Measurements from ENCODE around the gene TTBK1. TPM values are rescaled to one million over a fixed set of nuclear protein-coding genes. Genes with fewer than 3 reads are reported as not detected.

Gene TTBK1
- total and polyA plus RNA-seq, 4 experiments from 2014 or later = 0.06 TPM; not detected in 3

DNA sequence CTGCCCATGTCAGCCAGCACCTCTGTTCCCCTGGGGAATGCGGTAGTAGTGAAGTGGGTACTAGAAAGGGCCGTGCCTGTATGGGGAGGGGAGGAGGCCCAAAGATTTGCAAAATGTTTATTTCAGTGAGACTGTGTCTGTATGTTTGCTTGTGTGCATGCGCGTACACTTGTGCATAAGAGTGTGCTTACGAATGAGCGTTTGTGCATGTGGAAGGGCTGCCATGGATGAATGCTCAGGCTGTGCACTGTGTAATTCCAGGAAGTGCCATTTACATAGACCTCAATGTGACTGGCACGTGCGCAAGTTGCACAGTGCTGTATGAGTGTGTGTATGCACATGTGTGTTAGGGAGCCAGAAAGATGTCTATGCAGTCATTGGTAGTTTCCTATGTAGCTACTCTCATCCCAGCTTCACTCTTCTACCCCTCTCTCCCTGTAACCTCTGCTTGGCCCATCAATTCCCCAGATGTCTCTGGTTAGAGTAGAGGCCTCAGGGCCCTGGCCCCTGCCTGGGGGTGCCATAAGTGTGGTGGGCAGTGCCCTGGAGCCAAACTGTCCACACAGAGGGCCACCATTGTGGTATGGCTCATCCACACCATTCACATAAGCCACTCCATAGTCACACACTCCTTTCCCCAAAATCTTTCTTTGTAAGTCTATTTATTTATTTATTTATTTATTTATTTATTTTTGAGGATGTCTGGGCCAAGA, 28.0 kb downstream of the TTBK1 start:
- Histone ChIP-seq H3K27ac (ENCODE audit: low read depth, low read length) (no peak overlapping the region), H3K36me3 (ENCODE audit: insufficient read depth, low read length) (no peaks in the 10 kb centered on the region), H3K27me3 (ENCODE audit: insufficient read depth, low read length) (peaks cover 2% of the 10 kb centered on the region), H3K4me1 (ENCODE audit: insufficient read depth, low read length) (peaks cover 29% of the 10 kb centered on the region), H3K9me3 (ENCODE audit: control insufficient read depth in 1 of 2, low read length in 2 of 2) (no peaks in the 10 kb centered on the region), H3K4me3 (ENCODE audit: low read length in 2 of 2) (no peak overlapping the region)
- Mint-ChIP-seq H3K4me1 (peaks cover 8 to 16% (median 11%) of the 10 kb centered on the region in 4 donors), H3K36me3 (no peaks in the 10 kb centered on the region), H3K27ac (no peak overlapping the region), H3K27me3 (peaks cover 0 to 9% of the 10 kb centered on the region in 2 donors), H3K9me3 (no peaks in the 10 kb centered on the region), H3K4me3 (peak overlapping the region in 2 of 8 donors; percentile 48 to 54)
- intact Hi-C loops (cut with micrococcal nuclease) = no loop called here
- CTCF ChIA-PET (ENCODE audit: partially characterized antibody) = no interaction called here
- DNase-seq = no peak
- POLR2A ChIA-PET (ENCODE audit: partially characterized antibody) = no interaction called here

DNA sequence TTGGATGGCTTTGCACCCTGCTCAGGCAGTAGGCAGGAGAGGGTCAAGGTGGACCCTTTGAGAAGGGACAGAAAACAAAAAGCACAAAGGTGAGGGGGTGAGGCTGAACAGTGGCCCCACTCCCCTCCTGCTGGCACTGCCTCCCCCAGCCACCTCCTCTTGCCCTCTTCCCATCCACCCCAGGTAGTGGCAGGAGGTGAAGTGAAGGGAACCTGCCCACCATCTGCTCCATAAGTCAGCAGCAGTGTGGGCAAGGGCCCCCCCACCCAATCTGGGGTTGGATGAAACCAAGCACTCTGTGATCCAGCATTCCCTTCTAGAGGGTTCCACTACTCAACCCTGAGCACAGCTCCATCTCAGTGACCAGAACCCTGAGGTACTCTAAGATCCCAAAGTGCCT, 28.7 kb downstream of the TTBK1 start:
- no peak overlapping the region for H3K4me3 Mint-ChIP-seq
- Histone ChIP-seq H3K36me3 (ENCODE audit: insufficient read depth, low read length) (no peaks in the 10 kb centered on the region), H3K9me3 (ENCODE audit: control insufficient read depth in 1 of 2, low read length in 2 of 2) (no peaks in the 10 kb centered on the region), H3K27ac (ENCODE audit: low read depth, low read length) (no peak overlapping the region), H3K4me3 (ENCODE audit: low read length in 2 of 2) (no peak overlapping the region), H3K27me3 (ENCODE audit: insufficient read depth, low read length) (peaks cover 9% of the 10 kb centered on the region), H3K4me1 (ENCODE audit: insufficient read depth, low read length) (peaks cover 36% of the 10 kb centered on the region)
- CTCF ChIA-PET (ENCODE audit: partially characterized antibody) = interaction anchor here (0.7 kb wide), 1 partner anchor 43 kb away, joined by 3 read pairs; the partner anchor contains the start of gene DNPH1
- no peak overlapping the region for H3K27ac Mint-ChIP-seq
- intact Hi-C loops (cut with micrococcal nuclease) = no loop called here
- peaks cover 8 to 16% (median 12%) of the 10 kb centered on the region in 4 donors for H3K4me1 Mint-ChIP-seq
- no peak for DNase-seq
- H3K36me3 Mint-ChIP-seq = no peaks in the 10 kb centered on the region
- no peaks in the 10 kb centered on the region for H3K9me3 Mint-ChIP-seq
- H3K27me3 Mint-ChIP-seq = peaks cover 2 to 11% of the 10 kb centered on the region in 2 donors
- POLR2A ChIA-PET (ENCODE audit: partially characterized antibody) = no interaction called here

DNA sequence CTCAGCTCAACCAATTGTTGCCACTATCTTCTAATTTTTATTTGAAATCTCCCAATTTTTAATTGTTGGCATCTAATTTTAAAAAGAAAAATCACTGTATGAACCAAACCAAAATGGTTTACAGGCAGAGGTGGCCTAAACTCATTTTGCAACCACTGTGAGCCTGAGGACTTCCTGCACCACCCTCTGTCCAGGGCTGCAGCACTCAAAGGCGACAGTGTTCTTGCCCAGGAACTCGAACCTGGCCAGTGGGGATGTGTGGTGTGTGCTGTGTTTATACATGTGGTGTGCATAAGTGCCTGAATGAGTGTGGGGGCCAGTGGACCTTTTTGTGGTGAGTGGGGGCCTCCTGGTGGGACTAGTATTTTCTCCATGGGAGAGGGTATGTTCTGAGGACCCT, 30.4 kb downstream of the TTBK1 start:
- H3K27me3 ChIP-seq (ENCODE audit: insufficient read depth, low read length) = peaks cover 12% of the 10 kb centered on the region

DNA sequence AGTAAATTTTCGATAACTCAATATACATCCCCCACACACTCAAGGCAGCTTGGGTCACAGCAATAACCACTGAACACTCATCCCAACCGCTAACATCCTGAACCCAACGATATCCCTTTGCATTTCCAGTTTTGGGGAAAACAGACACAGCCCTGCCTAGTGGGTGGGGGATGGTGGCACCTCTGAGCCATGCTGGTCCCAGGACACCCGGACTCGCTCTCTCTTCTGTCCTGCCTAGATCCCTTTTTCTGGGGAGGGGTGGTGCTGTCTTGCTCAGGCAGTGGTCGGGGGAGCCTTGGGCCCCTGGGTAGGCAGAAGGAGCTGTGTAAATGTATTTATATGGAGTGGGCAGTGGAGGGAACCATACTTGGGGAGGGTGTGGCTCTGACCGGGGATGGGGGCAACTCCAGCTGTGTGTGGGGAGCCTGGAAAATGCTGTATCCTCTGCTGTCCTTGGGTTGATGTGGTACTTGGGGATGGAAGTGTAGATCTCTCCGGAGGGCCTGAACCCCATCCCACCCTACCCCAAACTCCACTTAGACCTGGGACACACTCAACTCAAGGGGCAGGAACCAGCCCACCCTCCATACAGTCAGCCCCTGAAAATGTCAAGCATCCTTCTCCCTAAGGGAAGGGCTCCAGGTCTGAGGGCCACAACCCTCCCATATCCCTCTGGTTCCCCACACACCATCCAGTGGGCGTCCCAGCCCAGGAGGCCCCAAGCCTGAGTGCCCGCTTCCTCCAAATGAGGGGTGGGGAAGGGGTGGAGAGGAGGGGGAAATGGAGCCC, 31.0 kb downstream of the TTBK1 start:
- Mint-ChIP-seq H3K36me3 (no peaks in the 10 kb centered on the region), H3K4me3 (peak overlapping the region; percentile 71 to 80 (median 72)), H3K27me3 (peaks cover 2 to 14% of the 10 kb centered on the region in 2 donors), H3K27ac (peak overlapping the region in 3 of 7 donors; percentile 40 to 65 (median 42)), H3K9me3 (no peaks in the 10 kb centered on the region), H3K4me1 (peaks cover 6 to 11% (median 9%) of the 10 kb centered on the region in 4 donors)
- intact Hi-C loops (cut with micrococcal nuclease) = no loop called here
- no peaks in the 10 kb centered on the region for H3K36me3 ChIP-seq (ENCODE audit: insufficient read depth, low read length)
- DNase-seq = no peak
- no peak overlapping the region for H3K4me3 ChIP-seq (ENCODE audit: low read length in 2 of 2)
- ChIA-PET CTCF (ENCODE audit: partially characterized antibody) (no interaction called here), POLR2A (ENCODE audit: partially characterized antibody) (no interaction called here)
- H3K27me3 ChIP-seq (ENCODE audit: insufficient read depth, low read length) = peaks cover 12% of the 10 kb centered on the region
- no peak overlapping the region for H3K27ac ChIP-seq (ENCODE audit: low read depth, low read length)
- peaks cover 24% of the 10 kb centered on the region for H3K4me1 ChIP-seq (ENCODE audit: insufficient read depth, low read length)
- H3K9me3 ChIP-seq (ENCODE audit: control insufficient read depth in 1 of 2, low read length in 2 of 2) = no peaks in the 10 kb centered on the region

More for the DNA sequence above, 30.4 kb downstream of the TTBK1 start:
- peaks cover 8 to 16% (median 13%) of the 10 kb centered on the region in 4 donors for H3K4me1 Mint-ChIP-seq
- no peak for DNase-seq
- Histone ChIP-seq H3K4me3 (ENCODE audit: low read length in 2 of 2) (no peak overlapping the region), H3K9me3 (ENCODE audit: control insufficient read depth in 1 of 2, low read length in 2 of 2) (no peaks in the 10 kb centered on the region), H3K27ac (ENCODE audit: low read depth, low read length) (no peak overlapping the region), H3K36me3 (ENCODE audit: insufficient read depth, low read length) (no peaks in the 10 kb centered on the region), H3K4me1 (ENCODE audit: insufficient read depth, low read length) (peaks cover 29% of the 10 kb centered on the region)
- no peaks in the 10 kb centered on the region for H3K9me3 Mint-ChIP-seq
- H3K27ac Mint-ChIP-seq = peak overlapping the region in 2 of 7 donors; percentile 24 to 40
- peak overlapping the region in 3 of 8 donors; percentile 62 to 74 (median 63) for H3K4me3 Mint-ChIP-seq
- H3K36me3 Mint-ChIP-seq = no peaks in the 10 kb centered on the region
- POLR2A ChIA-PET (ENCODE audit: partially characterized antibody) = no interaction called here
- CTCF ChIA-PET (ENCODE audit: partially characterized antibody) = interaction anchor here (1.0 kb wide), 1 partner anchor 125 kb away, joined by 3 read pairs; no protein-coding TSS in a partner anchor
- intact Hi-C loops (cut with micrococcal nuclease) = no loop called here
- H3K27me3 Mint-ChIP-seq = peaks cover 2 to 14% of the 10 kb centered on the region in 2 donors

DNA sequence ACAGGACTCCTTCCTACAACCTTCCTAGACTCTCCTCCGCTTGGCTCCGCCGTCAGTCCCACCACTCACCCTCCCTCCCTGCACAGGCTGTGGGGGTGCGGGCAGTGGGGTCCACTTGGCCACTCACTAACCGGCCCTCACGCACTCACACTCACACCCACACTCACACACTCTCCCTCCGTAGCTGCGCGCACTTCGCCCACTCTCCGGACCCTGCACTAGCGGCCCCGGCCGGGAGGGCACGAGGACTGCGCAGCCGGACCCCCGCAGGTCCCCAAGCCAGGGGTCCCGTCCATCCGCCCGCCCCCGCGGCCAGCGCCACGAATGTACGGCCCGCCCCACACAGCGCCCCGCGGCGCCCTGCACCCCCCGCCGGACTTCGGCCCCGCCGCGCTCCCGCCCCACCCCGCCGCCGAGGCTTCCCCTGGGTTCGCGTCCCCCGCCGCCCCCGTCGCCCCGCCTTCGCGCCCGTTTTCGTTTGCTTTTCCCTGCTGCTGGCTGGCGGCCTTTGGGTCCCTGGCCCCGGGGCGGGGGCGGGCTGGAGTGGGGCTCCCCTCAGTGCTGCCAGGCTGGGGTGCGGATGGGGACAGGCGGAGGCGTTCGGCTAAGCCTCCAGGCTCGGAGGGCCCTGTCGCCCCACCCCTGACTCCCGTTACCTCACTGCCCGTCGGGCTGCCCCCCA, 31.8 kb downstream of the TTBK1 start:
- Mint-ChIP-seq H3K27ac (peak overlapping the region in 1 of 7 donors; percentile 76), H3K9me3 (no peaks in the 10 kb centered on the region), H3K4me3 (peak overlapping the region; percentile 71 to 93 (median 82)), H3K4me1 (peaks cover 6 to 9% (median 7%) of the 10 kb centered on the region in 4 donors), H3K36me3 (no peaks in the 10 kb centered on the region), H3K27me3 (peaks cover 2 to 14% of the 10 kb centered on the region in 2 donors)
- H3K36me3 ChIP-seq (ENCODE audit: insufficient read depth, low read length) = no peaks in the 10 kb centered on the region
- H3K4me1 ChIP-seq (ENCODE audit: insufficient read depth, low read length) = peaks cover 19% of the 10 kb centered on the region
- ChIA-PET CTCF (ENCODE audit: partially characterized antibody) (no interaction called here), POLR2A (ENCODE audit: partially characterized antibody) (interaction anchor here (0.8 kb wide), 1 partner anchor 94 kb away, joined by 3 read pairs; the partner anchor contains the start of gene ZNF318)
- intact Hi-C loops (cut with micrococcal nuclease) = no loop called here
- DNase-seq = peak in 4 of 5 donors; percentile 18 to 52 (median 22)
- no peaks in the 10 kb centered on the region for H3K9me3 ChIP-seq (ENCODE audit: control insufficient read depth in 1 of 2, low read length in 2 of 2)
- H3K27ac ChIP-seq (ENCODE audit: low read depth, low read length) = no peak overlapping the region
- peak overlapping the region in 1 of 2 donors; percentile 51 for H3K4me3 ChIP-seq (ENCODE audit: low read length in 2 of 2)
- peaks cover 12% of the 10 kb centered on the region for H3K27me3 ChIP-seq (ENCODE audit: insufficient read depth, low read length)

DNA sequence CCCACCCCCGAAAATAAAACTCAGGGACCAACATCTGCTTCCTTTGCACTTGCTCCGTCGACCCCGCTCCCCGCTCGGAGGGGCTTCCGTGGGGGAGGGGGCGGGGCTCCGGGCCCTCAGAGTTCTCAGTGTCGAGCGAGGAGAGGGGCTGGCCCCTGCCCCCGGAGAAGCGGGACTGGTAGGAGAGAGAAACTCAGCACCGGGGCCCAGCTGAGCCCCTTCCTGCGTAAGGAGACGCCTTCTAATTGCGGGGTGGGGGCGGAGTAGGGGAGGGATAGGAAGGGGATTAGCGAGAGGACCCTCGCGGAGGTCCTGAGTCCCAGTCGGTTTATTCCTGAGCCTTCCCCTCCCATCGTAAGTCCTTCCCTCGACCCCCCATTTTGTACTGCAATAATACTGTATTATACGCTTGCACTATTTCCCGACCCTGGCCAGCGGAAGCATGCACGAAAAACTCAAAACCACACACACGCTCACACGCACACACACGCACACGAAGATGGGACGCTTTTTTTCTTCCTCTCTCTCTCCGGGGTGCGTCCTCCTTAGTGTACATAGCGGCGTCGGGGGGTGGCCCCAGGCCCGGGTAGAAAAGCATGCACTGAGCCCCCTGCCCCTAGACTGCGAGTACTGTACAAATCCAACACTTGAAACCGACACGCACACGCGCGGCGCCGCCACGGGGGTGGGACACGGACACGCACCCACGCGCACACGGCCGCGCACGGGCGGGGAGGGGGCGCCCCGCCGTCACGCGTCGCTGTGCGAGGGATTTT, 32.7 kb downstream of the TTBK1 start:
- CTCF ChIA-PET (ENCODE audit: partially characterized antibody) = interaction anchor here (1.6 kb wide), 1 partner anchor 121 kb away, joined by 4 read pairs; no protein-coding TSS in a partner anchor
- H3K27ac Mint-ChIP-seq = peak overlapping the region in 6 of 7 donors; percentile 15 to 92 (median 60)
- H3K27me3 ChIP-seq (ENCODE audit: insufficient read depth, low read length) = peaks cover 12% of the 10 kb centered on the region
- H3K36me3 ChIP-seq (ENCODE audit: insufficient read depth, low read length) = no peaks in the 10 kb centered on the region
- no peaks in the 10 kb centered on the region for H3K36me3 Mint-ChIP-seq
- no peak overlapping the region for H3K27ac ChIP-seq (ENCODE audit: low read depth, low read length)
- peaks cover 4 to 9% (median 6%) of the 10 kb centered on the region in 4 donors for H3K4me1 Mint-ChIP-seq
- DNase-seq = peak; percentile 49 to 66 (median 53)
- POLR2A ChIA-PET (ENCODE audit: partially characterized antibody) = interaction anchor here (0.6 to 0.8 kb wide), 2 partner anchors 94 to 283 kb away, joined by 3 read pairs; partner anchors contain the start of gene ZNF318
- intact Hi-C loops (cut with micrococcal nuclease) = no loop called here
- peak overlapping the region in 1 of 2 donors; percentile 51 for H3K4me3 ChIP-seq (ENCODE audit: low read length in 2 of 2)
- H3K9me3 Mint-ChIP-seq = no peaks in the 10 kb centered on the region
- peaks cover 17% of the 10 kb centered on the region for H3K4me1 ChIP-seq (ENCODE audit: insufficient read depth, low read length)
- H3K4me3 Mint-ChIP-seq = peak overlapping the region; percentile 83 to 93 (median 86)
- peaks cover 6 to 19% of the 10 kb centered on the region in 2 donors for H3K27me3 Mint-ChIP-seq
- no peaks in the 10 kb centered on the region for H3K9me3 ChIP-seq (ENCODE audit: control insufficient read depth in 1 of 2, low read length in 2 of 2)

Measured in CD4-positive, alpha-beta memory T cell (primary cell).